Measurements from ENCODE around the gene GYS2. TPM values are rescaled to one million over a fixed set of nuclear protein-coding genes. Genes with fewer than 3 reads are reported as not detected.

GYS2 gene
- total RNA-seq, 1 donor from 2014 or later = not detected

- Histone ChIP-seq H3K27me3 (no peaks in the 10 kb centered on the region), H3K9me3 (no peaks in the 10 kb centered on the region), H3K36me3 (no peaks in the 10 kb centered on the region), H3K4me3 (no peak overlapping the region), H3K27ac (no peak overlapping the region), H3K4me1 (no peaks in the 10 kb centered on the region)
- intact Hi-C loops (cut with DNase I) = no loop called here
- no peak for TF ChIP-seq CTCF (IDR thresholded peaks at IDR 0.05)
- DNase-seq (ENCODE audit: low spot score in 2 of 2) = no peak
These were observed 62.9 kb downstream of the GYS2 start for GRCh38 chr12:21541773-21542172.

- intact Hi-C loops (cut with DNase I) = no loop called here
These were observed 64.8 kb downstream of the GYS2 start for GRCh38 chr12:21539797-21540196.

GRCh38 chr12:21538061-21538653, 66.5 kb downstream of the GYS2 start:
- TF ChIP-seq CTCF (IDR thresholded peaks at IDR 0.05) = no peak
- Histone ChIP-seq H3K36me3 (no peaks in the 10 kb centered on the region), H3K9me3 (no peaks in the 10 kb centered on the region), H3K27ac (no peak overlapping the region), H3K4me3 (no peak overlapping the region), H3K4me1 (no peaks in the 10 kb centered on the region), H3K27me3 (no peaks in the 10 kb centered on the region)
- no peak for DNase-seq (ENCODE audit: low spot score in 2 of 2)
- intact Hi-C loops (cut with DNase I) = no loop called here

More at GRCh38 chr12:21539797-21540196, 64.8 kb downstream of the GYS2 start:
- Histone ChIP-seq H3K4me3 (no peak overlapping the region), H3K4me1 (no peaks in the 10 kb centered on the region), H3K27me3 (no peaks in the 10 kb centered on the region), H3K27ac (no peak overlapping the region), H3K9me3 (no peaks in the 10 kb centered on the region), H3K36me3 (no peaks in the 10 kb centered on the region)
- TF ChIP-seq CTCF (IDR thresholded peaks at IDR 0.05) = no peak
- DNase-seq (ENCODE audit: low spot score in 2 of 2) = no peak

DNA sequence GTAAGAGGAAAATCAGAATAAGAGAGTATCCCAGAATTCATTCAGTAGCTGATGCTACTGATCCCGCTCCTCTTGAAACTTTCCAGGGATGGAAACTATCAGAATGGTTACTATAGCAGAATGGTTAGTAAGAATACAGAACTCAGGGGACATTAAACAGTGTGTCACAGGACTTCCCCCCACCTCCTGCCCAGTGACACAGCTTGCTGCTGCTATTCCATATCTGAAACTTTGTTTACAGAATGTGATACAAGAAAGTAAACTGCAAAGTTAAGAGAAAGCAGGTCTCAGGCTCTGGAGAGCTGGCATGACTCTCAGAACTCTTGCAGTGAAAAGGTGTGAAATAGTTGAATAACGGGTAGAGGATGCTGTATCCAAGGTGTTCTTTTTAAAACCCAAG, 75.2 kb downstream of the GYS2 start:
- no peak for DNase-seq (ENCODE audit: low spot score in 2 of 2)
- no peak overlapping the region for H3K27ac ChIP-seq
- intact Hi-C loops (cut with DNase I) = no loop called here

GRCh38 chr12:21528953-21529352, 75.7 kb downstream of the GYS2 start:
- H3K36me3 ChIP-seq = no peaks in the 10 kb centered on the region
- DNase-seq (ENCODE audit: low spot score in 2 of 2) = no peak
- no peak for TF ChIP-seq CTCF (IDR thresholded peaks at IDR 0.05)
- peaks cover 0 to 2% of the 10 kb centered on the region in 2 donors for H3K9me3 ChIP-seq
- H3K27ac ChIP-seq = no peak overlapping the region
- H3K4me3 ChIP-seq = no peak overlapping the region
- H3K4me1 ChIP-seq = no peaks in the 10 kb centered on the region
- intact Hi-C loops (cut with DNase I) = no loop called here
- H3K27me3 ChIP-seq = no peaks in the 10 kb centered on the region

More for the DNA sequence above, 75.2 kb downstream of the GYS2 start:
- no peak for TF ChIP-seq CTCF (IDR thresholded peaks at IDR 0.05)
- Histone ChIP-seq H3K9me3 (no peaks in the 10 kb centered on the region), H3K4me1 (no peaks in the 10 kb centered on the region), H3K36me3 (no peaks in the 10 kb centered on the region), H3K27me3 (no peaks in the 10 kb centered on the region), H3K4me3 (no peak overlapping the region)

Measured in ascending aorta (tissue), 2 donors.